ENCODE data around the gene PRSS57. TPM values are rescaled to one million over a fixed set of nuclear protein-coding genes. Genes with fewer than 3 reads are reported as not detected.

The PRSS57 gene
- total and polyA plus RNA-seq, 2 donors from 2014 or later, result not detected

DNA sequence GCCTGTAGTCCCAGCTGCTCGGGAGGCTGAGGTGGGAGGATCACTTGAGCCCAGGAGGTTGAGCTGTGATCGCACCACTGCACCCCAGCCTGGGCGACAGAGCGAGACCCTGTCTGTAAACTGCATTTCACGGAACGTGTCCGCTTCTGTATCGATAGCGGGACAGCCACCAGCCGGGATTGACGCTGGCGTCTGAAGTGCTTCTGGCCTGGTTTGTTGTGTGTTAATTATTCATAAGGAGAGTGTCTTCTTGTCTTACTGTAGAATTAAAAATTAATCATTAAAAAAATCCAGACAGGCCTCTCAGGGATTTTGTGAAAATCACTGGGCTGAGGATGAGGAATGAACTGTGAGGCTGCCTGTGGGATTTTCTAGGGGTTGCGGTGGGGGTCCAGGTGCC is 39.5 kb upstream of the PRSS57 start:
- TF ChIP-seq, protein P1, sequence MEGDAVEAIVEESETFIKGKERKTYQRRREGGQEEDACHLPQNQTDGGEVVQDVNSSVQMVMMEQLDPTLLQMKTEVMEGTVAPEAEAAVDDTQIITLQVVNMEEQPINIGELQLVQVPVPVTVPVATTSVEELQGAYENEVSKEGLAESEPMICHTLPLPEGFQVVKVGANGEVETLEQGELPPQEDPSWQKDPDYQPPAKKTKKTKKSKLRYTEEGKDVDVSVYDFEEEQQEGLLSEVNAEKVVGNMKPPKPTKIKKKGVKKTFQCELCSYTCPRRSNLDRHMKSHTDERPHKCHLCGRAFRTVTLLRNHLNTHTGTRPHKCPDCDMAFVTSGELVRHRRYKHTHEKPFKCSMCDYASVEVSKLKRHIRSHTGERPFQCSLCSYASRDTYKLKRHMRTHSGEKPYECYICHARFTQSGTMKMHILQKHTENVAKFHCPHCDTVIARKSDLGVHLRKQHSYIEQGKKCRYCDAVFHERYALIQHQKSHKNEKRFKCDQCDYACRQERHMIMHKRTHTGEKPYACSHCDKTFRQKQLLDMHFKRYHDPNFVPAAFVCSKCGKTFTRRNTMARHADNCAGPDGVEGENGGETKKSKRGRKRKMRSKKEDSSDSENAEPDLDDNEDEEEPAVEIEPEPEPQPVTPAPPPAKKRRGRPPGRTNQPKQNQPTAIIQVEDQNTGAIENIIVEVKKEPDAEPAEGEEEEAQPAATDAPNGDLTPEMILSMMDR (IDR thresholded peaks at IDR 0.05; ENCODE audit: borderline replicate concordance, extremely low read depth, insufficient read depth), result no peak
- H3K36me3 ChIP-seq (ENCODE audit: control insufficient read depth in 2 of 3, insufficient read depth in 3 of 3, low read length in 3 of 3), result no peaks in the 10 kb centered on the region
- peak overlapping the region in 1 of 2 donors; percentile 43 for H3K27ac ChIP-seq (ENCODE audit: low read depth in 2 of 2, low read length in 2 of 2)
- H3K4me1 ChIP-seq (ENCODE audit: control insufficient read depth in 2 of 3, insufficient read depth in 2 of 3, low read depth in 1 of 3, low read length in 3 of 3), result peaks cover 0 to 7% (median 0%) of the 10 kb centered on the region in 3 donors
- FAIRE-seq (no peak), DNase-seq (peak in 1 of 5 donors; percentile 54)
- intact Hi-C loops (cut with DNase I), result no loop called here
- H3K4me3 ChIP-seq (ENCODE audit: low read length in 3 of 3), result peak overlapping the region in 1 of 3 donors; percentile 29
- no peaks in the 10 kb centered on the region for H3K27me3 ChIP-seq (ENCODE audit: control insufficient read depth, insufficient read depth, low read length)
- H3K9ac ChIP-seq (ENCODE audit: low read length in 3 of 3), result no peak overlapping the region
- no peaks in the 10 kb centered on the region for H3K9me3 ChIP-seq (ENCODE audit: control insufficient read depth in 2 of 3, insufficient read depth in 1 of 3, low read length in 3 of 3)

DNA sequence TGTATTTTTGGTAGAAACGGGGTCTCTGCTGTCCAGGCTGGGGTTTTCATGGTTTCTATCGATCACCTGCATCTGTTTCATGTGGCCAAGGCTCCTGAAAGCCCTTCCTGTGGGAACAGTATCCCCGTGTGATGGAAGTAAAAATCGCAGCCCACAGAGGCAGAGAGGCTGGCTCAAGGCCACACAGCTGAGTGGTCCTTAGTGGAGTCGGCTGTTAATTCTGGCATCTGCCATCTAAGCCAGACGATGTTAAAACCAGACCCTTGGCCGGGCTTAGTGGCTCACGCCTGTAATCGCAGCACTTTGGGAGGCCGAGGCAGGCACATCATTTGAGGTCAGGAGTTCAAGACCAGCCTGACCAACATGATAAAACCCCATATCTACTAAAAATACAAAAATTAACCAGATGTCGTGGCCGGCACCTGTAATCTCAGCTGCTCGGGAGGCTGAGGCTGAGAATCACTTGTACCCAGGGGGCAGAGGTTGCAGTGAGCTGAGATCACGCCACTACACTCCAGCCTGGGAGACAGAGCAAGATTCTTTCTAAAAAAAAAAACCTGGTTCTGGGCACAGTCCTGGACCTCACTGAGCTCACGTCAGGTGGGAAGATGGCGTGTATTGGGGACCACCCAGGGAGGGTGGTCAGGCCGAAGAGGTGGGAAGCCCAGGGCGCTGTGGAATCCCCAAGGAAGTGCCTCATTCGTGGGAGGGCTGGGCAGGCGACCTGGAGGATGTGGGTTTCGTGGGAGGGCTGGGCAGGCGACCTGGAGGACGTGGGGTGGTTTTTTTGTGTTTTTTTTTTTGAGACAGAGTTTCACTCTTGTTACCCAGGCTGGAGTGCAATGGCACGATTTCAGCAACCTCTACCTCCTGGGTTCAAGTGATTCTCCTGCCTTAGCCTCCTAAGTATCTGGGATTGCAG is 37.2 kb upstream of the PRSS57 start:
- H3K36me3 ChIP-seq (ENCODE audit: control insufficient read depth in 2 of 3, insufficient read depth in 3 of 3, low read length in 3 of 3), result no peaks in the 10 kb centered on the region
- no peaks in the 10 kb centered on the region for H3K27me3 ChIP-seq (ENCODE audit: control insufficient read depth, insufficient read depth, low read length)
- H3K4me3 ChIP-seq (ENCODE audit: low read length in 3 of 3), result no peak overlapping the region
- no peaks in the 10 kb centered on the region for H3K9me3 ChIP-seq (ENCODE audit: control insufficient read depth in 2 of 3, insufficient read depth in 1 of 3, low read length in 3 of 3)
- no peak overlapping the region for H3K27ac ChIP-seq (ENCODE audit: low read depth in 2 of 2, low read length in 2 of 2)
- H3K9ac ChIP-seq (ENCODE audit: low read length in 3 of 3), result no peak overlapping the region
- TF ChIP-seq, protein P1 (IDR thresholded peaks at IDR 0.05; ENCODE audit: borderline replicate concordance, extremely low read depth, insufficient read depth), result no peak
- intact Hi-C loops (cut with DNase I), result no loop called here
- FAIRE-seq (no peak), DNase-seq (no peak)
- H3K4me1 ChIP-seq (ENCODE audit: control insufficient read depth in 2 of 3, insufficient read depth in 2 of 3, low read depth in 1 of 3, low read length in 3 of 3), result peaks cover 0 to 9% (median 0%) of the 10 kb centered on the region in 3 donors

DNA sequence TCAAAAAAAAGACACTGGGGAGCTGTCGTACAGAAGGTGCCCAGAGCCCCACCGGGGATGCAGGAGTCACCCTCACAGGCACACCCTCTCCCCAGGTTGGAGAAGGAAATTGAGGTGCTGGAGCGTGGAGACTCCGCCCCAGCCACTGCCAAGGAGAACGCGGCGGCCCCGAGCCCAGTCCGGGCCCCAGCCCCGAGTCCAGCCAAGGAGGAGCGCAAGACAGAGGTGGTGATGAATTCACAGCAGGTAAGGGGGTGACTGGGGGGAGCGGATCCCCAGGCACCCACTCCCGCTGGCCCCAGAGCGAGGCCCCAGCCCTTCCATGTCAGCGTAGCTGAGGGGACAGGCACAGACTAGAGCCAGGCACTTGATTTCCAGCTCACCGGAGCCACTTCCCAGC is 35.7 kb upstream of the PRSS57 start:
- Histone ChIP-seq H3K4me3 (ENCODE audit: low read length in 3 of 3) (no peak overlapping the region), H3K4me1 (ENCODE audit: control insufficient read depth in 2 of 3, insufficient read depth in 2 of 3, low read depth in 1 of 3, low read length in 3 of 3) (peaks cover 0 to 5% (median 0%) of the 10 kb centered on the region in 3 donors), H3K27me3 (ENCODE audit: control insufficient read depth, insufficient read depth, low read length) (no peaks in the 10 kb centered on the region), H3K9ac (ENCODE audit: low read length in 3 of 3) (no peak overlapping the region), H3K27ac (ENCODE audit: low read depth in 2 of 2, low read length in 2 of 2) (no peak overlapping the region), H3K36me3 (ENCODE audit: control insufficient read depth in 2 of 3, insufficient read depth in 3 of 3, low read length in 3 of 3) (no peaks in the 10 kb centered on the region), H3K9me3 (ENCODE audit: control insufficient read depth in 2 of 3, insufficient read depth in 1 of 3, low read length in 3 of 3) (no peaks in the 10 kb centered on the region)
- TF ChIP-seq, protein P1 (IDR thresholded peaks at IDR 0.05; ENCODE audit: borderline replicate concordance, extremely low read depth, insufficient read depth), result no peak
- no peak for DNase-seq
- no peak for FAIRE-seq
- intact Hi-C loops (cut with DNase I), result no loop called here

Data from kidney (tissue), 14 donors.